ENCODE measurements around the gene TMEM270.

The TMEM270 gene

GRCh38 chr7:73856941-73857340 lies 4.0 kb upstream of the TMEM270 start:
- Histone ChIP-seq H3K4me1 (ENCODE audit: control insufficient read depth, insufficient read depth, low read depth, low read length) (peaks cover 7% of the 10 kb centered on the region), H3K4me2 (ENCODE audit: low read length, poor library complexity, severe bottlenecking) (no peak overlapping the region), H3K9me3 (ENCODE audit: control insufficient read depth, low read length) (no peaks in the 10 kb centered on the region), H3K27ac (ENCODE audit: low read length, poor library complexity, severe bottlenecking) (no peak overlapping the region), H2BK120ac (ENCODE audit: low read depth, low read length) (no peak overlapping the region), H3K36me3 (ENCODE audit: control insufficient read depth in 1 of 2, insufficient read depth in 2 of 2, low read depth in 1 of 2, low read length in 2 of 2) (no peaks in the 10 kb centered on the region), H2AK5ac (ENCODE audit: low read length, severe bottlenecking) (no peak overlapping the region), H4K8ac (ENCODE audit: low read length) (no peak overlapping the region), H3K4me3 (ENCODE audit: insufficient read depth in 1 of 2, low read depth in 1 of 2, low read length in 2 of 2) (no peak overlapping the region), H3K4ac (ENCODE audit: low read depth in 1 of 2, low read length in 2 of 2) (no peak overlapping the region), H2BK5ac (ENCODE audit: low read depth, low read length, poor library complexity, severe bottlenecking) (no peak overlapping the region), H2BK12ac (ENCODE audit: low read length in 2 of 2) (no peak overlapping the region), H3K79me1 (replicated peaks; ENCODE audit: low read length, poor library complexity, severe bottlenecking) (no peaks in the 10 kb centered on the region), H3K18ac (ENCODE audit: low read depth in 1 of 2, low read length in 2 of 2) (no peak overlapping the region), H3K23ac (ENCODE audit: low read length in 2 of 2) (no peak overlapping the region), H3K14ac (ENCODE audit: low read length in 2 of 2) (no peak overlapping the region), H3K27me3 (ENCODE audit: control insufficient read depth in 1 of 2, insufficient read depth in 1 of 2, low read length in 2 of 2) (peaks cover 0 to 7% of the 10 kb centered on the region in 2 experiments), H2AFZ (ENCODE audit: low read depth, low read length) (no peak overlapping the region), H4K91ac (ENCODE audit: low read length) (no peak overlapping the region), H2BK15ac (ENCODE audit: low read depth, poor library complexity, severe bottlenecking) (no peak overlapping the region), H3K9ac (ENCODE audit: low read length) (no peak overlapping the region)
- 66% methylated on average over 3 of the region's 3 CpGs for WGBS
- no peak for DNase-seq

- Histone ChIP-seq H3K9ac (ENCODE audit: low read length) (no peak overlapping the region), H3K4me3 (ENCODE audit: insufficient read depth in 1 of 2, low read depth in 1 of 2, low read length in 2 of 2) (no peak overlapping the region), H4K8ac (ENCODE audit: low read length) (no peak overlapping the region), H3K36me3 (ENCODE audit: control insufficient read depth in 1 of 2, insufficient read depth in 2 of 2, low read depth in 1 of 2, low read length in 2 of 2) (no peaks in the 10 kb centered on the region), H3K4me2 (ENCODE audit: low read length, poor library complexity, severe bottlenecking) (no peak overlapping the region), H3K18ac (ENCODE audit: low read depth in 1 of 2, low read length in 2 of 2) (no peak overlapping the region), H3K27me3 (ENCODE audit: control insufficient read depth in 1 of 2, insufficient read depth in 1 of 2, low read length in 2 of 2) (peaks cover 0 to 10% of the 10 kb centered on the region in 2 experiments), H3K23ac (ENCODE audit: low read length in 2 of 2) (no peak overlapping the region), H2AFZ (ENCODE audit: low read depth, low read length) (no peak overlapping the region), H2BK5ac (ENCODE audit: low read depth, low read length, poor library complexity, severe bottlenecking) (no peak overlapping the region), H3K14ac (ENCODE audit: low read length in 2 of 2) (no peak overlapping the region), H2BK15ac (ENCODE audit: low read depth, poor library complexity, severe bottlenecking) (no peak overlapping the region), H3K79me1 (replicated peaks; ENCODE audit: low read length, poor library complexity, severe bottlenecking) (no peaks in the 10 kb centered on the region), H3K27ac (ENCODE audit: low read length, poor library complexity, severe bottlenecking) (no peak overlapping the region), H3K4me1 (ENCODE audit: control insufficient read depth, insufficient read depth, low read depth, low read length) (peaks cover 3% of the 10 kb centered on the region), H2BK120ac (ENCODE audit: low read depth, low read length) (no peak overlapping the region), H4K91ac (ENCODE audit: low read length) (no peak overlapping the region), H2BK12ac (ENCODE audit: low read length in 2 of 2) (no peak overlapping the region), H3K4ac (ENCODE audit: low read depth in 1 of 2, low read length in 2 of 2) (no peak overlapping the region), H3K9me3 (ENCODE audit: control insufficient read depth, low read length) (no peaks in the 10 kb centered on the region), H2AK5ac (ENCODE audit: low read length, severe bottlenecking) (no peak overlapping the region)
- DNase-seq, result peak; percentile 59
- 66% methylated on average over 2 of the region's 2 CpGs for whole genome bisulfite sequencing
These were observed 2.2 kb upstream of the TMEM270 start for GRCh38 chr7:73858807-73859206.

- H3K18ac ChIP-seq (ENCODE audit: low read depth in 1 of 2, low read length in 2 of 2), result no peak overlapping the region
- H2AFZ ChIP-seq (ENCODE audit: low read depth, low read length), result no peak overlapping the region
- peaks cover 0 to 10% of the 10 kb centered on the region in 2 experiments for H3K27me3 ChIP-seq (ENCODE audit: control insufficient read depth in 1 of 2, insufficient read depth in 1 of 2, low read length in 2 of 2)
- H4K91ac ChIP-seq (ENCODE audit: low read length), result no peak overlapping the region
- H3K79me1 ChIP-seq (replicated peaks; ENCODE audit: low read length, poor library complexity, severe bottlenecking), result no peaks in the 10 kb centered on the region
- DNase-seq, result no peak
- no peak overlapping the region for H3K4ac ChIP-seq (ENCODE audit: low read depth in 1 of 2, low read length in 2 of 2)
- no peak overlapping the region for H3K23ac ChIP-seq (ENCODE audit: low read length in 2 of 2)
- no peak overlapping the region for H2BK5ac ChIP-seq (ENCODE audit: low read depth, low read length, poor library complexity, severe bottlenecking)
- no peak overlapping the region for H3K4me3 ChIP-seq (ENCODE audit: insufficient read depth in 1 of 2, low read depth in 1 of 2, low read length in 2 of 2)
- no peak overlapping the region for H2BK15ac ChIP-seq (ENCODE audit: low read depth, poor library complexity, severe bottlenecking)
- H3K36me3 ChIP-seq (ENCODE audit: control insufficient read depth in 1 of 2, insufficient read depth in 2 of 2, low read depth in 1 of 2, low read length in 2 of 2), result no peaks in the 10 kb centered on the region
- no peak overlapping the region for H3K27ac ChIP-seq (ENCODE audit: low read length, poor library complexity, severe bottlenecking)
- no peak overlapping the region for H4K8ac ChIP-seq (ENCODE audit: low read length)
- no peak overlapping the region for H2BK12ac ChIP-seq (ENCODE audit: low read length in 2 of 2)
- WGBS, result 91% methylated on average over 9 of the region's 12 CpGs
- H2BK120ac ChIP-seq (ENCODE audit: low read depth, low read length), result no peak overlapping the region
- no peak overlapping the region for H3K14ac ChIP-seq (ENCODE audit: low read length in 2 of 2)
- no peaks in the 10 kb centered on the region for H3K4me1 ChIP-seq (ENCODE audit: control insufficient read depth, insufficient read depth, low read depth, low read length)
- no peak overlapping the region for H3K9ac ChIP-seq (ENCODE audit: low read length)
- H3K4me2 ChIP-seq (ENCODE audit: low read length, poor library complexity, severe bottlenecking), result no peak overlapping the region
- H3K9me3 ChIP-seq (ENCODE audit: control insufficient read depth, low read length), result no peaks in the 10 kb centered on the region
- H2AK5ac ChIP-seq (ENCODE audit: low read length, severe bottlenecking), result no peak overlapping the region
These were observed 346 bp downstream of the TMEM270 start for GRCh38 chr7:73861305-73861704.

GRCh38 chr7:73864981-73865711 lies 4.2 kb downstream of the TMEM270 start:
- H3K36me3 ChIP-seq (ENCODE audit: control insufficient read depth in 1 of 2, insufficient read depth in 2 of 2, low read depth in 1 of 2, low read length in 2 of 2), result no peaks in the 10 kb centered on the region
- no peak overlapping the region for H2AK5ac ChIP-seq (ENCODE audit: low read length, severe bottlenecking)
- H2BK120ac ChIP-seq (ENCODE audit: low read depth, low read length), result no peak overlapping the region
- H3K4me2 ChIP-seq (ENCODE audit: low read length, poor library complexity, severe bottlenecking), result no peak overlapping the region
- peaks cover 8% of the 10 kb centered on the region for H3K4me1 ChIP-seq (ENCODE audit: control insufficient read depth, insufficient read depth, low read depth, low read length)
- 71% methylated on average over 8 of the region's 8 CpGs for WGBS
- no peak overlapping the region for H3K14ac ChIP-seq (ENCODE audit: low read length in 2 of 2)
- no peak overlapping the region for H3K18ac ChIP-seq (ENCODE audit: low read depth in 1 of 2, low read length in 2 of 2)
- H2BK12ac ChIP-seq (ENCODE audit: low read length in 2 of 2), result no peak overlapping the region
- H3K27ac ChIP-seq (ENCODE audit: low read length, poor library complexity, severe bottlenecking), result no peak overlapping the region
- H3K27me3 ChIP-seq (ENCODE audit: control insufficient read depth in 1 of 2, insufficient read depth in 1 of 2, low read length in 2 of 2), result peaks cover 0 to 4% of the 10 kb centered on the region in 2 experiments
- no peaks in the 10 kb centered on the region for H3K79me1 ChIP-seq (replicated peaks; ENCODE audit: low read length, poor library complexity, severe bottlenecking)
- no peak overlapping the region for H3K9ac ChIP-seq (ENCODE audit: low read length)
- no peak overlapping the region for H2BK5ac ChIP-seq (ENCODE audit: low read depth, low read length, poor library complexity, severe bottlenecking)
- H2AFZ ChIP-seq (ENCODE audit: low read depth, low read length), result no peak overlapping the region
- no peak overlapping the region for H4K91ac ChIP-seq (ENCODE audit: low read length)
- H3K4ac ChIP-seq (ENCODE audit: low read depth in 1 of 2, low read length in 2 of 2), result no peak overlapping the region
- H4K8ac ChIP-seq (ENCODE audit: low read length), result no peak overlapping the region
- no peak overlapping the region for H2BK15ac ChIP-seq (ENCODE audit: low read depth, poor library complexity, severe bottlenecking)
- no peak overlapping the region for H3K4me3 ChIP-seq (ENCODE audit: insufficient read depth in 1 of 2, low read depth in 1 of 2, low read length in 2 of 2)
- H3K9me3 ChIP-seq (ENCODE audit: control insufficient read depth, low read length), result no peaks in the 10 kb centered on the region
- no peak overlapping the region for H3K23ac ChIP-seq (ENCODE audit: low read length in 2 of 2)
- no peak for DNase-seq

All from mesenchymal stem cell (in vitro differentiated cells and primary cell).